Measurements from ENCODE around the gene FREM2.

DNA sequence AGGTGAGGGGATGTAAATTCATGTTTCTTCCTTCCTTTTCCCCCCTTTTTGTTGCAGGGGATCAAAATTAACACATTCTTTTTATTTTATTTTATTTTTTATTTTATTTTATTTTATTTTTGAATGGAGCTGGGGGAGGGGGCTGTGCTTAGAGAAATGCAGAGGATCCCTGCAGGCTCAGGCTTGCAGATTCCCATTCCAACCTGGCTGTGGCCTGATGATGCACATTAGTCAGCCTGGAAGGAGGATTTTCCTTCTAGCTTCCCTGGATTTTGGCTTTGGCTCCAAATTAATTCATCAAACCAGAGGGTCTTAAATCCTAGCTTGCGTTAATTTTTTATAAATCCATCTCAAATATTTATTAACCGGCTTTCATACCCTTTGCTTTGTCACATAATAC, 67.0 kb downstream of the FREM2 start:
- TF ChIP-seq POLR2AphosphoS5 (IDR thresholded peaks at IDR 0.05) = no peak
- TF ChIP-seq POLR2A (IDR thresholded peaks at IDR 0.05) = no peak
- TF ChIP-seq EP300 (IDR thresholded peaks at IDR 0.05) = no peak
- TF ChIP-seq, protein P1, sequence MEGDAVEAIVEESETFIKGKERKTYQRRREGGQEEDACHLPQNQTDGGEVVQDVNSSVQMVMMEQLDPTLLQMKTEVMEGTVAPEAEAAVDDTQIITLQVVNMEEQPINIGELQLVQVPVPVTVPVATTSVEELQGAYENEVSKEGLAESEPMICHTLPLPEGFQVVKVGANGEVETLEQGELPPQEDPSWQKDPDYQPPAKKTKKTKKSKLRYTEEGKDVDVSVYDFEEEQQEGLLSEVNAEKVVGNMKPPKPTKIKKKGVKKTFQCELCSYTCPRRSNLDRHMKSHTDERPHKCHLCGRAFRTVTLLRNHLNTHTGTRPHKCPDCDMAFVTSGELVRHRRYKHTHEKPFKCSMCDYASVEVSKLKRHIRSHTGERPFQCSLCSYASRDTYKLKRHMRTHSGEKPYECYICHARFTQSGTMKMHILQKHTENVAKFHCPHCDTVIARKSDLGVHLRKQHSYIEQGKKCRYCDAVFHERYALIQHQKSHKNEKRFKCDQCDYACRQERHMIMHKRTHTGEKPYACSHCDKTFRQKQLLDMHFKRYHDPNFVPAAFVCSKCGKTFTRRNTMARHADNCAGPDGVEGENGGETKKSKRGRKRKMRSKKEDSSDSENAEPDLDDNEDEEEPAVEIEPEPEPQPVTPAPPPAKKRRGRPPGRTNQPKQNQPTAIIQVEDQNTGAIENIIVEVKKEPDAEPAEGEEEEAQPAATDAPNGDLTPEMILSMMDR (IDR thresholded peaks at IDR 0.05) = no peak

Data from suprapubic skin (tissue), 4 donors.